Measurements from ENCODE around the gene PLB1.
"Not testable (repeated sequence)": the region's sequence is repeated elsewhere in the genome, so short reads cannot be mapped to it uniquely, and the experiment has no call there.

The PLB1 gene

GRCh38 chr2:28653892-28654662 is 158.2 kb downstream of the PLB1 start:
- no peak for DNase-seq

DNA sequence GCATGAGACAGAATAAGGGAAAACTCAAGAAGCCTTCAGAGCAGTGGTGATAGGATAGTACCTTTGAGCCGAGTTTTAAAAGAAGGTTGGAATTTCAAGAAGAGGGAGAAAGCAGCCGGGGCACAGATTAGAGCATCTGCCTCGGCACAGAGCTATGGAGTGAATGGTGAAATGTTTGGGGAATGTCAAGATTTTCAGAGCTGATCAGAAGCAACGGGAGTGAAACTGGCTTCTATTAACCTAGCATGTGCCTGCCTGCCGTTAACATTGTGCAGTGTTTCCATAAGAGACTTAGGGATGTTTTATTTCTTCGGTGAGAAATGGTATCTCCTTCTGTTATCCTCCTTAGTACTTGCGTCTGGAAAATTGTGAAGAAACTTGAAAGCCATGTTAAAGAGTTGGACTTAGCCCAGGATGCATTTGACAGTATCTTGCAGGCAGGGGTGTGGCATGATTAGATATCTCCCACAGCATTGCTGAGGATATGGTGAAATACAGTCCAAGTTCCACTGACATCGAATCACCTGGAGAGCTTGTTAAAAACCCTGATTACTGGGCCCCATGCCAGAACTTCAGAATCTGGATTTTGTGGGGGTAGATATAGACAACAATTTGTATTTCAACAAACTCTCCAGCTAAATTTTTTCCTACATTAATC is 158.9 kb downstream of the PLB1 start:
- no peak for DNase-seq

GRCh38 chr2:28656937-28657615 is 161.2 kb downstream of the PLB1 start:
- DNase-seq: no peak

GRCh38 chr2:28658369-28658768 is 162.5 kb downstream of the PLB1 start:
- no peak for DNase-seq

GRCh38 chr2:28659127-28659526 is 163.3 kb downstream of the PLB1 start:
- no peak for DNase-seq

DNA sequence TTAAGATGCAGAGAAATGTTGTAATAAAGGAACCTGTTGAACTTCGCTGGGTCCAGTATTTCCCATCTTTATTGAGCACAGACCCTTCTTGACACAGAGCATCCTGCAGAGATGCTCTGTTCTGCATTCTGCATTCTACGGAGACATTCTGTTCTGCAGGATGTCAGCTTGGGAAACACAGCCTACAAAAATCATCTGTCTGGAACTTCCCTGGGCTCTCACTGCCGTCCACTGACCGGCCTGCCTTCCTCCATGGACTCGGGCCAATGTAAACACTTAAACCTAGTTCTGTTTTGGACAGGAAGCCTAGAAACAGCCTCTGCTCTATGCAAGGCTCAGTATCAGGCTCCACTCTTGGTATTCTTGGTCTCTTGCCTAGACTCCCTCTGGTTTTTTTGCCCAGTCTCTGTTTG is 165.7 kb downstream of the PLB1 start:
- DNase-seq: no peak

- no peak for DNase-seq
These were observed 166.2 kb downstream of the PLB1 start for GRCh38 chr2:28662044-28662443.

- DNase-seq: no peak
These were observed 166.8 kb downstream of the PLB1 start for GRCh38 chr2:28662468-28663181.

DNA sequence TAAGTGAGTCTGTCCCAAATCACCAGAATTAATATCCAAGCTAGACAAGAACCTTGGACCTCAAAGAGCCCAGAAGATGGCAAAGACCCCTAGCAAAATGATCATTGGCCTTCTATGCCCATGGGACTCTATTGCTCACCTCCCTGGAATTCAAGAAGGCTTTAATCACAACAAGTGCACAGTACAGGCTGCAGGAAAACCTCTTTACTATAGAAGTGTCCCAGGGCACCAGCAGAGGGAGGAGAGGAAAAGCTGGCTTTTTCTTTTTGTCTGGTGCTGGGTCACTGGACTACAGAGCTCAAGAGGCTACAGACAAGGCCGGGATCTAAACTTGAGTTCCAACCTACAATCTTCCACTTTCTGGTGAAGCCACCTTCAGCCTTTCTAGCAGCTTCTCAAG is 167.5 kb downstream of the PLB1 start:
- no peak for DNase-seq

- no peak for DNase-seq
These were observed 168.4 kb downstream of the PLB1 start for GRCh38 chr2:28664120-28664842.

GRCh38 chr2:28665041-28665704 is 169.3 kb downstream of the PLB1 start:
- DNase-seq: no peak

GRCh38 chr2:28665811-28666377 is 170.0 kb downstream of the PLB1 start:
- not testable (repeated sequence) for DNase-seq

DNA sequence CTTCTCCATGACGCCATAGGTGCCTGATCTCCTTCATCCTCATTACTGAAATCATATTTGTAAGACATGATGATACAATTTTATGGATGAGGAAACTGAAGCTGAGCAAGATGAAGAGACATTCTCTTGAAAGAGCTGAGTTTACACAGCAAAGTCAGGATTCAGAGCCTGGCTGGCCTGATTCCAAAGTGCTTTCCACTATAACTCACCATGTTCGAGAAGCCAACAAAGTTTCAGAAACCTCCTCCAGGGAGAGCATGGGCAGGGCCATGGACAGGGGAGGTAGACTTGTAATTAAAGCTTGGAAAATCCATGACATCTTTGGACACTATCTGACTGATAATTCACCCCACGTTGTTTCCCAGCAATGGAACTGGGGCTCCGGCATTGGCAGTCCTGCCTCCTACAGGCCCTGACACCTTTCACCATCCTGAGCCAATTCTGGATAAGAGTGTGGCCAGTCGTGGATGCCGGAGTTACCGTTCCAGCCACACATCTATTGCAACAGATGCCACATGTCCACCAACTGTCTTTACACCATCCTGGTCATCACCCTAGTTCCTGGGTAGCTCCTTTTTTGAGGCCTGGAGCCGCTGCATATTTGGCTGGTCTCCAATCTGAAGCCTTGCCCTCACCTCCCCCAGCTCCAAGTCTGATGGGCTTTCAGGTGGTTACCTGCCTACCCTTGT is 170.8 kb downstream of the PLB1 start:
- DNase-seq: no peak

DNA sequence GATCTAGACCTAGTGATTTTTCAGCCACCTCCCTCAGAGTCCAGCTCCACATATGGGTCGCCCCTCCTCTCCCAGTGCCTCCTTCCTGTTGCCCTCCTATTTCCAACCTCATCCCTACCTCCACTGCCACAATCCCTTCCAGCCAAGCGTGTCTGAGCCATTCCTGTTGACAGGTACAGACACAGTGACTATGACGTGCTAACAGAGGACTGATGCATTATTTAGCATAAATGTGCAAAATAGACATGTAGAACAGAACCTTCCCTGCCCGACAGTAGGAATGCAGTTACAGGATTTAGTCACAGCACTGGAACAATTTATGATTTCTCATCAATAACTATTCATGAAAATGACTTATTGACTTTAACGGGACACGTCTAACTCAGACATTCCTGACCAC is 171.4 kb downstream of the PLB1 start:
- no peak for DNase-seq

DNA sequence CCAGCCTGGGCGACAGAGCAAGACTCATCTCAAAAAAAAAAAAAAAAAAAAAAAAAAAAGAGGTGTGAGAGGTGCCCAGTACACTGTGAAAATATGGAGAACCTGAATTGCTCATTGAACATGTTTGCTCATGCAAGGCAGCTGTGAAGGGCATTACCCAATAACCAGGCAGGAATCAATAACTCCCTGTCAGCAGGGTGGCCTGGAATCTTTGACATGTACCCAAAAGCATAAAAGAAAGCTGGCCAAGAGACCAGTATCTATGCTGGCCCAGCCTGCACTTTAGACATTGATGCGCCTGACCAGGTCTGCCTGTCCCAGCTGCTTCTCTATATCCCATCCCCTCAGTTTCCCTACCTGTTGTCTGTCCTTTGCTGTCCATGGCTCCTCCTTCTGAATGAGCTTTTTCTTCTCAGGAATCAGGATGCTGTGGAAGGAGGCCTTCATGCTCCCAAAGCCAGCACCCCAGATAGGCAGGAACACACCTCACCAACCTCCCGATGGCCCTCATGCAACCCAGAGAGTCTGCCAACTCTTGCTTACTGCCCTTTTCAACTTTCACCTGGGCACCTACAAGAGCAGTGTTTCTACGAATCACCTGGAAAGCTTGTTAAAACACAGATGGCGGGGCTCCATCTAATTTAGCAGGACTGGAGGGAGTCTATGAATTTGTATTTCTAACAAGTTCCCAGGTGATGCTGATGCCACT is 172.4 kb downstream of the PLB1 start:
- no peak for DNase-seq

GRCh38 chr2:28668880-28669279 is 173.0 kb downstream of the PLB1 start:
- DNase-seq: no peak

GRCh38 chr2:28670856-28671255 is 175.0 kb downstream of the PLB1 start:
- DNase-seq: no peak

DNA sequence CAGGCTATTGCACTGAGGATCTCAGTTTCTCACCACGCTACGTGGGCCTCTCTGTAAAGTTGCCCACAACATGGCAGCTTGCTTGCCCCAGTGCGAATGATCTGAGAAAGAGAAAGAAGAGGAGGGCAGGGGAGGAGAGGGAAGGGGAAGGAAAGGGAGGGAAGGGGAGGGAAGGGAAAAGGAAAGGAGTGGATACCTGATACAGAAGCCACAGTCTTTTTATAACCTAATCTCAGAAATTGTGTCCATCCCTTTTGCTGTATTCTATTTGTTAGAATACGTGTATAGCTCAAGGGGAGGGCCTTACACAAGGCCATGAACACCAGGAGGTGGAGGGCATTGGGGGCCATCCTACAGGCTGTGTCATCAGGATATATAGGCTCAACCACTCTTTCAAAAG is 177.5 kb downstream of the PLB1 start:
- DNase-seq: no peak

GRCh38 chr2:28674062-28674712 is 178.3 kb downstream of the PLB1 start:
- no peak for DNase-seq

DNA sequence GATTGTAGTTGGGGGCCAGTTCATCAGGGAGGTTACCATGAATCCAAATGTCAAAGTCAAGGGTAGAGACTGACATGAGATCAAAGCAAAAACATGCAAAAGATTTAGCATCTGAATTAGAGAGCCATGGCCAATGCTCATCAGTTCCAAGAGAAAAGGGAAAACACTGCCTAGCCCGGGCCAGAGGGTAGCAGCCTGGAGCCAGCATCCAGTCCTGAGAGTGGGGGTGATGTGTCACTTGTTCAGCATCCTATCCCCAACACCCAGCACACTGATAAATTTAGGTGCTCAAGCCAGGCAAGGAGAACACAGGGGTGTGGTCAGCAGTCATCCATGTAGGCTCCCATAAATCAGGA is 178.8 kb downstream of the PLB1 start:
- no peak for DNase-seq
